Fibroblast of villous mesenchyme (primary cell): ENCODE measurements around the gene PIK3AP1. TPM values are rescaled to one million over a fixed set of nuclear protein-coding genes. Genes with fewer than 3 reads are reported as not detected.

Experiments used
- DNase-seq: peaks from one replicate; pipeline ENCODE4 v3.0.0-alpha.2; 2010; ENCODE audit warnings: low read depth
- H3K4me3 ChIP-seq: 2 replicates; pipeline ENCODE4 v1.5.1; 2011; ENCODE audit warnings: low read depth, mild to moderate bottlenecking, low read length
- CTCF ChIP-seq: IDR thresholded peaks from 2 replicates; pipeline ENCODE4 v1.5.1; 2012; ENCODE audit warnings: low read depth, mild to moderate bottlenecking, low read length; ENCODE audit not compliant: insufficient read depth
- total RNA-seq: library from RNA; depleted of rRNA; stranded (reverse); fragments of >200 nt; gene quantifications from 2 replicates; pipeline ENCODE4 v1.2.3, GENCODE V29; 2012

The PIK3AP1 gene
- total RNA-seq, 1 donor, result not detected

- H3K4me3 ChIP-seq, result no peak overlapping the region
- no peak for TF ChIP-seq CTCF
- DNase-seq, result no peak
These were observed 63.5 kb downstream of the PIK3AP1 start for GRCh38 chr10:96656839-96657238.

- no peak for TF ChIP-seq CTCF
- H3K4me3 ChIP-seq, result no peak overlapping the region
- no peak for DNase-seq
These were observed 64.1 kb downstream of the PIK3AP1 start for GRCh38 chr10:96656198-96656577.

GRCh38 chr10:96655461-96656197, 64.7 kb downstream of the PIK3AP1 start:
- TF ChIP-seq CTCF, result no peak
- DNase-seq, result no peak
- no peak overlapping the region for H3K4me3 ChIP-seq

GRCh38 chr10:96651998-96652431, 68.3 kb downstream of the PIK3AP1 start:
- TF ChIP-seq CTCF, result no peak
- no peak for DNase-seq

GRCh38 chr10:96650958-96651357, 69.4 kb downstream of the PIK3AP1 start:
- no peak for TF ChIP-seq CTCF
- DNase-seq, result no peak
- H3K4me3 ChIP-seq, result no peak overlapping the region

More at GRCh38 chr10:96651998-96652431, 68.3 kb downstream of the PIK3AP1 start:
- no peak overlapping the region for H3K4me3 ChIP-seq

GRCh38 chr10:96648297-96648696, 72.0 kb downstream of the PIK3AP1 start:
- no peak for DNase-seq
- no peak overlapping the region for H3K4me3 ChIP-seq
- TF ChIP-seq CTCF, result no peak

GRCh38 chr10:96647466-96647865, 72.8 kb downstream of the PIK3AP1 start:
- no peak for DNase-seq
- H3K4me3 ChIP-seq, result no peak overlapping the region
- no peak for TF ChIP-seq CTCF
